Right cardiac atrium (tissue), 5 donors: Measurements from ENCODE around the gene FRK. TPM values are rescaled to one million over a fixed set of nuclear protein-coding genes. Genes with fewer than 3 reads are reported as not detected.
A peak's percentile ranks its signal among the peaks of the same experiment; 100 is the strongest.
"Not testable (repeated sequence)": the region's sequence is repeated elsewhere in the genome, so short reads cannot be mapped to it uniquely, and the experiment has no call there.

Experiments used
- ATAC-seq, 2 donors: fragments of 200-7000 bp; cut with Tn5 transposase; one replicate each; pipeline versions ENCODE4 v1.8.0 to v1.9.1; 2020; ENCODE audit warnings: moderate library complexity in 2 of 2, mild to moderate bottlenecking in 1 of 2
- DNase-seq, 3 donors: peaks; one replicate each; pipeline ENCODE4 v3.0.0-alpha.2; 2020
- H3K27ac ChIP-seq: one replicate; pipeline ENCODE4 v1.5.1; 2013; ENCODE audit warnings: mild to moderate bottlenecking, low read length, control low read depth, moderate library complexity
- H3K27me3 ChIP-seq: one replicate; pipeline ENCODE4 v1.6.1; 2013; ENCODE audit not compliant: control insufficient read depth, insufficient read depth
- H3K4me1 ChIP-seq: one replicate; pipeline ENCODE4 v1.6.1; 2013; ENCODE audit warnings: low read length; ENCODE audit not compliant: control insufficient read depth, insufficient read depth
- H3K4me3 ChIP-seq: one replicate; pipeline ENCODE4 v1.5.1; 2013; ENCODE audit warnings: low read length, control low read depth
- H3K9me3 ChIP-seq: one replicate; pipeline ENCODE4 v1.6.1; 2013; ENCODE audit warnings: low read length; ENCODE audit not compliant: control insufficient read depth
- WGBS: extraction: QIAGEN DNeasy Blood & Tissue Kit; methylation state at CpG from one replicate; pipeline ENCODE4 v1.1.7; 2013; 5-methylcytosine and 5-hydroxymethylcytosine counted together
- intact Hi-C, 4 donors: fragments of 100-400 bp; cut with DNase I; formaldehyde crosslinking; loops; one replicate each; pipeline versions ENCODE4 v1.11.0 to v1.14.0; 2022 to 2023
- polyA plus RNA-seq: library from polyadenylated mRNA; stranded (reverse); fragments of 200-250 nt; gene quantifications from one replicate; pipeline ENCODE4 v1.2.3, GENCODE V29; 2013
- total RNA-seq, 4 donors: library from RNA; stranded (reverse); fragmentation: NEBNext Ultra II Directional; extraction: Animal tissue kit (Norgen Biotek cat#: 25700); gene quantifications; one replicate each; pipeline ENCODE4 v1.2.1, GENCODE V29; 2021
- donor health status: healthy with polysubstance abuse.
- donor health status: DM: no; HTN: yes; CAD: no.
- donor health status: DM: no; HTN: no; CAD: no.
- donor health status: DM: no; HTN: yes; CAD: no; lungs with severe emphysema.
- donor health status: DM: yes; HTN: yes; CAD: no.

The FRK gene
- total and polyA plus RNA-seq, 5 donors, result 1.00 to 5.8 (median 4.3) TPM

DNA sequence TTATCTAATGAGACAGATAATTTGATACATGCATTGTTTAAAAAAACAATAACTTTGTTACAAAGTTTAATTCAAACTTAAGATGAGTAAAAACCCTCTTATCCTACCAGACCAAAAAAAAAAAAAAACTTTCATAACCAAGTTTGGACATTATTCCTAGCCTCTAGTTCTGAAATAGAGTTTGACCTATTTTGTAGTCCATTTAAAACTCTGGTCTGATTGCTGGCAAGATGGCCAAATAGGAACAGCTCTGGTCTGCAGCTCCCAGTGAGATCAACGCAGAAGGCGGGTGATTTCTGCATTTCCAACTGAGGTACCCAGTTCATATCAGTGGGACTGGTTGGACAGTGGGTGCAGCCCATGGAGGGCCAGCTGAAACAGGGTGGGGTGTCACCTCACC lies 125.9 kb downstream of the FRK start:
- no peaks in the 10 kb centered on the region for H3K4me1 ChIP-seq
- no peak overlapping the region for H3K4me3 ChIP-seq
- H3K27me3 ChIP-seq, result no peaks in the 10 kb centered on the region
- DNase-seq (no peak), ATAC-seq (no peak)
- intact Hi-C loops, result no loop called here
- WGBS, result 92% methylated on average over 2 of the region's 2 CpGs
- H3K27ac ChIP-seq, result no peak overlapping the region
- H3K9me3 ChIP-seq, result no peaks in the 10 kb centered on the region

DNA sequence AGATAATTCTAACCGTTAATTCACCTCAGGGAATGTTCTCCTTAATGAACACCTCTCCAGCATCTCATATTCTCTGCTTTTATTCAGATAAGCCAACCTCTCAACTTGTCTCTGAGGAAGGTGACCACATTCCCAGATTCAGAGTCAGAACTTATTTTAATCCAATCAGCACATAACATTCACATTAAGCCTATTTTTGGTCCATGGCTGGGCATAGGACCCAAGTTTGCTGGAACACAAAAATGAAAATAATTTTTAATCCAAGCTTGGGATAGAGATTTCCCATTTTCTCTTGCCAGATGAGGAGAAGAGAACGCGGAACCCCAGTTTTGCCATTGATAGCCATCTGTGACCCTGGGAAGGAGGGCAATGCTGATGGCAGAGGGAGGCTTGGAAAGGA lies 126.5 kb downstream of the FRK start:
- intact Hi-C loops, result no loop called here
- ATAC-seq (no peak), DNase-seq (no peak)
- no peaks in the 10 kb centered on the region for H3K27me3 ChIP-seq
- no peaks in the 10 kb centered on the region for H3K9me3 ChIP-seq
- no peak overlapping the region for H3K4me3 ChIP-seq
- 76% methylated on average over 3 of the region's 3 CpGs for WGBS
- no peaks in the 10 kb centered on the region for H3K4me1 ChIP-seq
- no peak overlapping the region for H3K27ac ChIP-seq

DNA sequence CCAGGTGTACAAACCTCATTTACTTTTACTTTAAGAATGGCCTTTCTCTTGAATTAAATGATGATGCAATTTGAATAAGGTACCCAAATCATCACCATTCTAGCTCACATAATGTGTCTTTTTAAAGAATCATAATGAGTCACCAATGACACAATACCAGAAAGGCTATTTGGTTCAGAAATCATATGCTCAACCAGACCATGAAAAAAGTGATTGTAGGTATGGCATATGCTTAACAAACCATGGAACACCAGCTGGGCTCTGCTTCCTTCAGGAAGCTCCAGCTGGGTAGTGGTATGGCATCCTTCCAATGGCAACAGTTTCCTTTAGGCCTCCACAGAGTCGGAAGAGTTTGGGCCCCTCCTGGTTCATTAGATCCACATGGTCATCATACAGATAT lies 128.2 kb downstream of the FRK start:
- Histone ChIP-seq H3K4me1 (no peaks in the 10 kb centered on the region), H3K9me3 (no peaks in the 10 kb centered on the region), H3K27me3 (no peaks in the 10 kb centered on the region), H3K27ac (no peak overlapping the region), H3K4me3 (no peak overlapping the region)
- ATAC-seq (no peak), DNase-seq (no peak)
- intact Hi-C loops, result no loop called here
- WGBS, result 50% methylated on average over 1 of the region's 1 CpG

DNA sequence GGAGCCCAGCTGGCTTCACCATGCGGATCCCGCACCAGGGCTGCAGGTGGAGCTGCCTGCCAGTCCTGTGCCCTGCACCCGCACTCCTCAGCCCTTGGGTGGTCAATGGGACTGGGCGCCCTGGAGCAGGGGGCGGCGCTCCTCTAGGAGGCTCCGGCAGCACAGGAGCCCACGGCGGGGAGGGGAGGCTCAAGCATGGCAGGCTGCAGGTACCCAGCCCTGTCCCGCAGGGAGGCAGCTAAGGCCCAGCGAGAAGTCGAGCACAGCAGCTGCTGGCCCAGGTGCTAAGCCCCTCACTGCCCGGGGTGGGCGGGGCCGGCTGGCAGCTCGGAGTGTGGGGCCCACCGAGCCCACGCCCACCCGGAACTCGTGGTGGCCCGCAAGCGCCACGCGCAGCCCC lies 132.7 kb downstream of the FRK start:
- 94% methylated on average over 24 of the region's 24 CpGs for WGBS
- DNase-seq, result peak in 1 of 3 donors; percentile 56
- not testable (repeated sequence) for ATAC-seq

DNA sequence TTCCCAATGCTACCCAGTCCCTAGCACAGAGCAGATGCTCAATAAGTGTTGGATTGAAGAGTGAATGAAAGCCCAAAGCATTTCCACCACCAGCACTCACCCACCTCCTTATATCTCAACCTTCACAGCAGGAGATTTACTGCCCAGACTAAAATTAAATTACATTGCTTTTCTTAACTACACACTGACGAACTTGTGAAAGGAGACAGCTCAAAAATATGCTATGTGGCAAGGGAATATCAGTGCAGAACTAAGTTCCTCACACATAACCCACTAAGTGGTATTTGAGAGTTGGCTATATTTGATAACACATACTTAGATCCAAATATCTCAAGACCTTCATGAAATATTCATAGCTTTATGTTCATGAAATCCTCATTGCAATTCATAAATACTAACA lies 137.7 kb downstream of the FRK start:
- Histone ChIP-seq H3K27ac (no peak overlapping the region), H3K4me1 (peaks cover 5% of the 10 kb centered on the region), H3K9me3 (no peaks in the 10 kb centered on the region), H3K4me3 (no peak overlapping the region), H3K27me3 (no peaks in the 10 kb centered on the region)
- ATAC-seq (no peak), DNase-seq (no peak)
- WGBS, result 31% methylated on average over 1 of the region's 1 CpG
- intact Hi-C loops, result no loop called here

More for the DNA sequence above, 132.7 kb downstream of the FRK start:
- H3K27ac ChIP-seq, H3K27me3 ChIP-seq, H3K9me3 ChIP-seq, intact Hi-C loops, H3K4me3 ChIP-seq, H3K4me1 ChIP-seq: not testable (repeated sequence)

DNA sequence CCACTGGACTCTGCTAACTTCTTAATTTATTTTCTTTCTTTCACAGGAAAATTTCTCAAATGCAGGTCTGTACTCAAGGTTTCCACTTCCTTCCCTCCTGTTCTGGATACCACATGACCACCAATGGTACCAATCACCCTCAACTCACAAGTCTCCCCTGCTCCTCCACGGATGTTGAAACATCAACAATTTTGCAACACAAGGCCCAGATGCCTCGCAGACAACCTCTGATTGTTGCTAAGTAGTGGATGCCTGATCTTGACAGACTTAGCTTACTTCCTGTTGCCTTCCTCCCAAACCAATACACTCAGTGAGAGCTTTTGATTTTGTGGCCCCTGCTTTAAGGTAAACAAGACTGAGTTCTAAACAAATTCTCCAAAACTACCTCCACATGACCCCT lies 146.6 kb downstream of the FRK start:
- intact Hi-C loops, result no loop called here
- 31% methylated on average over 2 of the region's 2 CpGs for WGBS
- no peak for ATAC-seq
- H3K27ac ChIP-seq, result no peak overlapping the region
- no peak overlapping the region for H3K4me3 ChIP-seq
- DNase-seq, result no peak
- no peaks in the 10 kb centered on the region for H3K9me3 ChIP-seq
- no peaks in the 10 kb centered on the region for H3K27me3 ChIP-seq
- H3K4me1 ChIP-seq, result peaks cover 4% of the 10 kb centered on the region

DNA sequence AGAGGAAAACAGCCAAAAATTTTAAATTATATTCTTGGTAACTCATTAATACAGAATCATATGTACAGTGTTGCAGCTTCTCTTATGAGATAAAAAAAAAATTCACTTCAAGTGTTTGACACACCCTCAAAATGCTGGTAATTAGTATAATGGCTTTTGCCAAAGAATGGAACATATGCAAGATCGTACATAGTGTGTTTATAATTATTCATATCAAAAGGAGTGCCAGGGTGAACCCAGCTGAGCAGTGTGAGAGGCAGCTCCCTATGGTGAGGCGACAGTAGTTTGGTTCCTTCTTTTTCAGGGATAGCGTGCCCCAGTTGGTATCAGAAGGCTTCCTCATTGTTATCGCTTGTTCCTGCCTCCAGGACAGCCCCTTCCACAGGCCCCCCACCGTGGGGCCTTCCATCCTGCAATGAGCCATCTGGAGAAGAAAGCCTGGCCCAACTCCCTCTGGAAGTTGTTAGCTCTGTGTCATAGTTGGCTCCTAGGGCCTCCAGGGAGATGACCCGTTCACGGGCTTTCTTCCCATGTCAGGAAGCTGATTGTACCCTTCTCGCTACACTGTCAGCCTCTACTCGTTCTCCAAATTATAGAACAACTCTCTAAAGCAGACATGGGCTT lies 150.7 kb downstream of the FRK start:
- DNase-seq (no peak), ATAC-seq (no peak)
- H3K4me1 ChIP-seq, result no peaks in the 10 kb centered on the region
- H3K9me3 ChIP-seq, result no peaks in the 10 kb centered on the region
- no peak overlapping the region for H3K27ac ChIP-seq
- no peaks in the 10 kb centered on the region for H3K27me3 ChIP-seq
- no peak overlapping the region for H3K4me3 ChIP-seq
- WGBS, result 50% methylated on average over 9 of the region's 9 CpGs
- intact Hi-C loops, result no loop called here

DNA sequence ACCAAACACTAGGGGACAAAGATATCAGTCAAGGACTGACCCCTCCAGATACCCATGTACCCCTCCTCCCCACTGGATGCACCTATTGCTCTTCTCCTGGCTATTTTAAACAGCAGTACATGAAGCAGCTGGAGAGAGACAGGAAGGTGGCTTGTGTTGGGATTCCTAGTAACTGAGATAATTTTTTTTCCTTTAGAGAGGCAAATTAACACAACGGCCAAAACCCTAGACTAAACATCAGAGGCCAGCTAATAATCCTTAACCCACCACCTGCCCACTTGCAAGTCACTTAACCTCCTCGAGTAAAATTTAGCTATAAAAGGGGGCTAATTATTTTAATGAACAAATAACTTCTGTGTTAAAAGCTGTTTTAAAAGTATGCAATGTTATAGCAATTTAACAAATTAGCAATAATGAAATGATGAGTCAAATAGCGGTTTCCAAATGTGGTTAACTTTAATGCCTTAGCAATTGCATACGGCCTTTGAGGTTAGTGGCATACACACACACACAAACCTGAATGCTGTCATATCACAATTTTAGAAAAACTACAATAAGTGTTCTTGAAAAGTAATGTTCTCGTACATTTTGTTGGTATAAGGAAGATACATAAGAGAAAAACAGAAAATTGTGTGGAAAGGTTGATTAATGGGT lies 151.7 kb downstream of the FRK start:
- Histone ChIP-seq H3K4me1 (no peaks in the 10 kb centered on the region), H3K9me3 (no peaks in the 10 kb centered on the region), H3K27ac (no peak overlapping the region), H3K27me3 (no peaks in the 10 kb centered on the region), H3K4me3 (no peak overlapping the region)
- 65% methylated on average over 5 of the region's 5 CpGs for WGBS
- ATAC-seq (no peak), DNase-seq (no peak)
- intact Hi-C loops, result no loop called here

DNA sequence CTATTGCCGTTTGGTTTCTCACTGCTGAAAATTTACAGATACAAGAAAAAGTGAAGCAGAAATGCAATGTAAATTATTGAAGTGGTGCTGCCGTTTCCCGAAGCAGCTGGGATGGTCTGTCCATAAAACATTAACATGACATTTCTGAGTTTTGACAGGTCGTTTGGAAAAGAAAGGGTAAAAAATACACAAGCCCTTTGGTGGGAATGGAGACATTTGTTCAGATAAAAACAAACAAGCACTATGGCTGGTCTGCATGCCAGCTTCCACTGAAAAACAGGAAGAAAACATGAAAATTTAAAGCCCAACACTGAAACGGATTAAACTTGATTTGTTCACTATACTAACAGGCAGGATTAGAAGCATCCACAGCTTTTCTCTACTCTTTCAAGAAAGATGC lies 155.2 kb downstream of the FRK start:
- no peak overlapping the region for H3K27ac ChIP-seq
- H3K27me3 ChIP-seq, result no peaks in the 10 kb centered on the region
- no peaks in the 10 kb centered on the region for H3K4me1 ChIP-seq
- no peak for DNase-seq
- intact Hi-C loops, result no loop called here
- no peaks in the 10 kb centered on the region for H3K9me3 ChIP-seq
- 48% methylated on average over 5 of the region's 5 CpGs for WGBS
- ATAC-seq, result no peak
- no peak overlapping the region for H3K4me3 ChIP-seq

DNA sequence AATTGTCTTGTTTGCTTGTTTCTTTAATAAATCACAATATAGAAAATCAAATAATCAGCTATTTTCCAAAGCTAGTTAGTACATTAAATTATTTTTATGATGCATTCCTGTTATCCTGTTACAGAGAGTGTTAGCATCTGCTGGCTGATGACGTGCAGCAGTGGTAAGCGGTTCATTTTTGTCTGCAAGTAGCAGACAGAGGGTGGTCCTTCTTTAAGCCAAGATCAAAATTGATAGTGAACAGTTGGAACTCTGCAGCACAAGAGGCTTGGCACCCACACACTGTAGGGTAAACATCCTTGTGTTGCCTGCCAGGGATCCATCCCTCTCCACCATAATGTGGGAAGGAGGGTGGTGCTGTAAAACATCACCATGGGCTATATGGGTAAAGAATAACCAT lies 158.3 kb downstream of the FRK start:
- DNase-seq, result no peak
- Histone ChIP-seq H3K27me3 (no peaks in the 10 kb centered on the region), H3K9me3 (no peaks in the 10 kb centered on the region), H3K27ac (no peak overlapping the region), H3K4me1 (no peaks in the 10 kb centered on the region), H3K4me3 (no peak overlapping the region)
- ATAC-seq, result no peak
- 70% methylated on average over 2 of the region's 2 CpGs for WGBS
- intact Hi-C loops, result no loop called here

DNA sequence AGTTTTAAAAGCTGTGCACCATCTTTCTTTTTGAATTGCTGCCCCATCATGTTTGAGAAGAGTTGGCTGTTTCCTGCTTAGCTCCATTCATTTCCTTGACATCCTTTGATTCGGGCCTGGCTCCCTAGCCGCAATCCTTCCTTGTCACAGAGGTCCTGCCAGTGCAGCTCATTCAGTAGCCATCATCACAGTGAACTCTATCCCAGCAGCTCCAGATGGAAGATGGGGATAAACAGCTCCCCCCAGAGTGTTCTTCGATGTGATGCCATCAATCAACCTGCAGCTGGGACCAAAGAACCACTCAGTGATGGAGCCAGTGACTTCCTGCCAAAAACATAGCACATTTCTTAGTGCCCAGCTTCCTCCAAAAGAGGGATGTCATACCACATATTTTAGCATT lies 158.8 kb downstream of the FRK start:
- intact Hi-C loops, result no loop called here
- H3K27ac ChIP-seq, result no peak overlapping the region
- no peak overlapping the region for H3K4me3 ChIP-seq
- no peak for ATAC-seq
- no peaks in the 10 kb centered on the region for H3K9me3 ChIP-seq
- DNase-seq, result no peak
- 64% methylated on average over 3 of the region's 3 CpGs for WGBS
- H3K4me1 ChIP-seq, result no peaks in the 10 kb centered on the region
- H3K27me3 ChIP-seq, result no peaks in the 10 kb centered on the region
